Activated gamma-delta T cell (primary cell): ENCODE data around the gene KRTAP4-16.
"Not testable (repeated sequence)": the region's sequence is repeated elsewhere in the genome, so short reads cannot be mapped to it uniquely, and the experiment has no call there.

ENCODE experiments used
- DNase-seq: peaks from one replicate; lab custom pipeline; 2025; lab: John Stamatoyannopoulos, UW

KRTAP4-16 gene

GRCh38 chr17:41076788-41077187 lies 25.2 kb downstream of the KRTAP4-16 start:
- no peak for DNase-seq

- no peak for DNase-seq
Measured at GRCh38 chr17:41073676-41074075, 28.3 kb downstream of the KRTAP4-16 start.

- no peak for DNase-seq
Measured at GRCh38 chr17:41071606-41072360, 30.2 kb downstream of the KRTAP4-16 start.

GRCh38 chr17:41069031-41069430 lies 33.0 kb downstream of the KRTAP4-16 start:
- DNase-seq = no peak

- no peak for DNase-seq
Measured at GRCh38 chr17:41067281-41067680, 34.7 kb downstream of the KRTAP4-16 start.

GRCh38 chr17:41065829-41066624 lies 36.0 kb downstream of the KRTAP4-16 start, which contains the start of gene KRTAP2-4:
TSS of gene KRTAP2-4 (minus strand) at chr17:41065879. CDS start at chr17:41065845, 34 bp downstream.
- DNase-seq = no peak

GRCh38 chr17:41065016-41065689 lies 36.9 kb downstream of the KRTAP4-16 start:
- not testable (repeated sequence) for DNase-seq

GRCh38 chr17:41064301-41064700 lies 37.7 kb downstream of the KRTAP4-16 start:
- DNase-seq = no peak

- no peak for DNase-seq
Measured at GRCh38 chr17:41063449-41063848, 38.6 kb downstream of the KRTAP4-16 start.

- no peak for DNase-seq
Measured at GRCh38 chr17:41061964-41062363, 40.0 kb downstream of the KRTAP4-16 start.

GRCh38 chr17:41060052-41060604 lies 41.9 kb downstream of the KRTAP4-16 start, which contains the start of gene KRTAP2-3:
TSS of gene KRTAP2-3 (minus strand) at chr17:41060114. CDS start at chr17:41060050, 64 bp downstream.
- no peak for DNase-seq

- DNase-seq = not testable (repeated sequence)
Measured at GRCh38 chr17:41059276-41060051, 42.5 kb downstream of the KRTAP4-16 start.

GRCh38 chr17:41058741-41059140 lies 43.3 kb downstream of the KRTAP4-16 start:
- DNase-seq = no peak

- no peak for DNase-seq
Measured at GRCh38 chr17:41057547-41057946, 44.5 kb downstream of the KRTAP4-16 start.

GRCh38 chr17:41055130-41055529 lies 46.9 kb downstream of the KRTAP4-16 start, which contains the start of gene KRTAP2-2:
TSS of gene KRTAP2-2 (minus strand) at chr17:41055230. CDS start at chr17:41055211, 19 bp downstream.
- DNase-seq = not testable (repeated sequence)

- DNase-seq = not testable (repeated sequence)
Measured at GRCh38 chr17:41054556-41054955, 47.5 kb downstream of the KRTAP4-16 start.

GRCh38 chr17:41054025-41054424 lies 48.0 kb downstream of the KRTAP4-16 start:
- no peak for DNase-seq

- DNase-seq = no peak
Measured at GRCh38 chr17:41052566-41052965, 49.4 kb downstream of the KRTAP4-16 start.
